H1 (cell line): Measurements from ENCODE around the gene ASZ1. TPM values are rescaled to one million over a fixed set of nuclear protein-coding genes. Genes with fewer than 3 reads are reported as not detected.

Experiments
- CTCF ChIA-PET: fragments of 300-600 bp; sonication (Branson Sonifier 250); formaldehyde crosslinking; loops from one replicate; lab custom pipeline; 2021; ENCODE audit not compliant: partially characterized antibody; lab: Charles Lee
- POLR2A ChIA-PET: fragments of 300-600 bp; sonication (Branson Sonifier 250); formaldehyde crosslinking; loops from one replicate; lab custom pipeline; 2021; ENCODE audit warnings: inconsistent platforms; ENCODE audit not compliant: partially characterized antibody; lab: Charles Lee
- DNase-seq, 2 experiments: peaks; one replicate each; pipeline versions ENCODE4 v3.0.0 to v3.0.0-alpha.2; 2010 to 2022; ENCODE audit warnings: low spot score in 2 of 2, low read depth in 1 of 2, mixed read lengths in 1 of 2
- FAIRE-seq: peaks from 2 replicates; lab custom pipeline; 2011; peaks lifted over from hg19 to GRCh38; lab: Jason Lieb, UNC
- H2AFZ ChIP-seq: 2 replicates; pipeline ENCODE4 v1.8.1; 2012; ENCODE audit warnings: low read length, inconsistent platforms
- H2AK5ac ChIP-seq: 2 replicates; pipeline ENCODE4 v1.6.1; 2013; ENCODE audit warnings: low read depth, low read length
- H2BK120ac ChIP-seq: replicated peaks from 2 replicates; pipeline ENCODE3; 2013; ENCODE audit warnings: low read depth, low read length, inconsistent platforms
- H2BK12ac ChIP-seq: 2 replicates; pipeline ENCODE4 v1.6.1; 2013; ENCODE audit warnings: low read depth, low read length
- H2BK15ac ChIP-seq: 2 replicates; pipeline ENCODE4 v1.6.1; 2013; ENCODE audit warnings: low read length
- H2BK20ac ChIP-seq: 2 replicates; pipeline ENCODE4 v1.6.1; 2013; ENCODE audit warnings: low read length
- H2BK5ac ChIP-seq: 2 replicates; pipeline ENCODE4 v1.6.1; 2013; ENCODE audit warnings: low read depth, low read length
- H3K14ac ChIP-seq: 2 replicates; pipeline ENCODE4 v1.6.1; 2013; ENCODE audit warnings: inconsistent platforms; ENCODE audit not compliant: insufficient read length
- H3K18ac ChIP-seq: 2 replicates; pipeline ENCODE4 v1.6.1; 2013; ENCODE audit warnings: low read length; ENCODE audit errors: extremely low read depth
- H3K23ac ChIP-seq: 2 replicates; pipeline ENCODE4 v1.6.1; 2013; ENCODE audit warnings: inconsistent platforms; ENCODE audit not compliant: insufficient read length
- H3K23me2 ChIP-seq: 2 replicates; pipeline ENCODE4 v1.6.1; 2013; ENCODE audit warnings: low read depth, low read length
- H3K27ac ChIP-seq: 2 replicates; pipeline ENCODE4 v1.6.1; 2011; ENCODE audit warnings: low read depth, low read length, inconsistent platforms
- H3K27me3 ChIP-seq, 4 experiments: replicated peaks in 1 of 4; 1 replicate in 1 of 4; 2 replicates in 3 of 4; pipeline versions ENCODE4 v1.6.1 to v1.8.1; 2011 to 2013; ENCODE audit warnings: low read length in 3 of 4, mild to moderate bottlenecking in 3 of 4, inconsistent platforms in 2 of 4, mixed read lengths in 2 of 4, moderate library complexity in 1 of 4; ENCODE audit not compliant: control insufficient read depth in 3 of 4, insufficient read depth in 3 of 4; ENCODE audit errors: extremely low read depth in 1 of 4
- H3K36me3 ChIP-seq, 4 experiments: 2 replicates each; pipeline versions ENCODE4 v1.6.1 to v1.8.1; 2011 to 2013; ENCODE audit warnings: mild to moderate bottlenecking in 4 of 4, low read length in 3 of 4, moderate library complexity in 2 of 4, control low read depth in 1 of 4, inconsistent platforms in 1 of 4; ENCODE audit not compliant: insufficient read depth in 4 of 4, control insufficient read depth in 2 of 4
- H3K4ac ChIP-seq: replicated peaks from 2 replicates; pipeline ENCODE3; 2013; ENCODE audit warnings: low read length, low read depth, mixed read lengths, inconsistent platforms; ENCODE audit not compliant: insufficient read length
- H3K4me1 ChIP-seq, 4 experiments: replicated peaks in 1 of 4; 1 replicate in 1 of 4; 2 replicates in 3 of 4; pipeline versions ENCODE4 v1.6.1 to v1.8.1; 2011 to 2013; ENCODE audit warnings: low read length in 3 of 4, inconsistent platforms in 2 of 4, mixed read lengths in 1 of 4; ENCODE audit not compliant: insufficient read depth in 4 of 4, control insufficient read depth in 3 of 4
- H3K4me2 ChIP-seq, 2 experiments: 2 replicates each; pipeline versions ENCODE4 v1.6.1 to v1.8.1; 2011 to 2013; ENCODE audit warnings: low read depth in 2 of 2, low read length in 2 of 2, control low read depth in 1 of 2, inconsistent platforms in 1 of 2, mild to moderate bottlenecking in 1 of 2; ENCODE audit not compliant: insufficient read depth in 1 of 2
- H3K4me3 ChIP-seq, 4 experiments: fragments of 200-600, 300-600 bp in 1 of 4; sonication (generic), shearing (Covaris generic), sonication (Bioruptor Twin) in 1 of 4; 2 replicates each; pipeline versions ENCODE4 v1.5.1 to v1.8.1; 2011 to 2016; ENCODE audit warnings: low read length in 4 of 4, low read depth in 3 of 4, control low read depth in 2 of 4, inconsistent platforms in 2 of 4, mild to moderate bottlenecking in 2 of 4, mixed read lengths in 1 of 4, moderate library complexity in 1 of 4; ENCODE audit not compliant: insufficient read depth in 2 of 4; ENCODE audit errors: extremely low read depth in 1 of 4
- H3K56ac ChIP-seq: replicated peaks from 2 replicates; pipeline ENCODE3; 2013; ENCODE audit warnings: low read depth, mild to moderate bottlenecking, mixed read lengths, low read length, inconsistent platforms; ENCODE audit not compliant: insufficient read length
- H3K79me1 ChIP-seq: 2 replicates; pipeline ENCODE4 v1.6.1; 2013; ENCODE audit warnings: low read depth, low read length, control low read depth
- H3K79me2 ChIP-seq, 2 experiments: 2 replicates each; pipeline versions ENCODE4 v1.6.1 to v1.8.1; 2012 to 2013; ENCODE audit warnings: low read length in 2 of 2, mild to moderate bottlenecking in 2 of 2, inconsistent platforms in 1 of 2; ENCODE audit not compliant: insufficient read depth in 2 of 2, control insufficient read depth in 1 of 2
- H3K9ac ChIP-seq, 4 experiments: replicated peaks in 1 of 4; 1 replicate in 1 of 4; 2 replicates in 3 of 4; pipeline versions ENCODE4 v1.6.1 to v1.8.1; 2011 to 2013; ENCODE audit warnings: low read depth in 3 of 4, low read length in 3 of 4, control low read depth in 2 of 4, mild to moderate bottlenecking in 2 of 4, moderate library complexity in 2 of 4, inconsistent platforms in 1 of 4; ENCODE audit errors: extremely low read depth in 1 of 4
- H3K9me3 ChIP-seq, 2 experiments: 2 replicates each; pipeline versions ENCODE4 v1.6.1 to v1.8.1; 2012 to 2013; ENCODE audit warnings: mild to moderate bottlenecking in 2 of 2, moderate library complexity in 2 of 2, control low read depth in 1 of 2, inconsistent platforms in 1 of 2, low read depth in 1 of 2, low read length in 1 of 2, mixed read lengths in 1 of 2; ENCODE audit not compliant: insufficient read depth in 2 of 2
- H4K20me1 ChIP-seq, 2 experiments: replicated peaks in 1 of 2; 2 replicates each; pipeline versions ENCODE3 to v1.8.1; 2011 to 2013; ENCODE audit warnings: inconsistent platforms in 2 of 2, low read length in 2 of 2, mild to moderate bottlenecking in 1 of 2; ENCODE audit not compliant: insufficient read depth in 2 of 2, control insufficient read depth in 1 of 2
- H4K5ac ChIP-seq: 2 replicates; pipeline ENCODE4 v1.6.1; 2013; ENCODE audit warnings: low read length, low read depth, mixed read lengths, inconsistent platforms; ENCODE audit not compliant: insufficient read length
- H4K8ac ChIP-seq: 2 replicates; pipeline ENCODE4 v1.8.0; 2013; ENCODE audit warnings: mild to moderate bottlenecking, moderate library complexity, low read length, inconsistent platforms; ENCODE audit not compliant: insufficient read depth; ENCODE audit errors: extremely low read depth
- H4K91ac ChIP-seq: replicated peaks from 2 replicates; pipeline ENCODE3; 2013; ENCODE audit warnings: low read length, mixed read lengths, inconsistent platforms; ENCODE audit not compliant: insufficient read length
- CBX5 ChIP-seq: fragments of 300-800, 300-1000 bp; sonication (generic); IDR thresholded peaks from 2 replicates; pipeline ENCODE4 v1.7.1; 2016; ENCODE audit warnings: antibody characterized with exemption, low read length, low read depth
- EP300 ChIP-seq, 2 experiments: IDR thresholded peaks; 1 replicate in 1 of 2; 2 replicates in 1 of 2; pipeline ENCODE4 v1.6.1; 2011 to 2012; ENCODE audit warnings: low read depth in 2 of 2, low read length in 2 of 2, mild to moderate bottlenecking in 2 of 2, borderline replicate concordance in 1 of 2, inconsistent platforms in 1 of 2, moderate library complexity in 1 of 2
- EZH2 ChIP-seq: fragments of 200-600 bp; sonication (generic); IDR thresholded peaks from 2 replicates; pipeline ENCODE4 v1.7.1; 2012; ENCODE audit warnings: low read depth, mild to moderate bottlenecking, moderate library complexity, low read length, inconsistent platforms; ENCODE audit not compliant: severe bottlenecking
- FOSL1 ChIP-seq: IDR thresholded peaks from 2 replicates; pipeline ENCODE4 v1.6.1; 2011; ENCODE audit warnings: mild to moderate bottlenecking, low read depth, low read length, moderate library complexity; ENCODE audit not compliant: insufficient read depth
- GABPA ChIP-seq: IDR thresholded peaks from 2 replicates; pipeline ENCODE4 v1.6.1; 2011; ENCODE audit warnings: mild to moderate bottlenecking, low read length, moderate library complexity, borderline replicate concordance; ENCODE audit not compliant: insufficient read depth
- KDM4A ChIP-seq: IDR thresholded peaks from one replicate; pipeline ENCODE4 v1.7.1; 2012; ENCODE audit warnings: low read depth, mild to moderate bottlenecking, moderate library complexity, low read length, inconsistent platforms; ENCODE audit not compliant: severe bottlenecking
- NANOG ChIP-seq: IDR thresholded peaks from 2 replicates; pipeline ENCODE4 v1.6.1; 2011; ENCODE audit warnings: low read length, low read depth, mild to moderate bottlenecking, inconsistent platforms; ENCODE audit not compliant: insufficient read depth, poor library complexity, severe bottlenecking
- POLR2A ChIP-seq, 2 experiments: IDR thresholded peaks; 1 replicate in 1 of 2; 2 replicates in 1 of 2; pipeline ENCODE4 v1.6.1; 2011; ENCODE audit warnings: low read depth in 2 of 2, low read length in 2 of 2, mild to moderate bottlenecking in 2 of 2; ENCODE audit errors: control extremely low read depth in 1 of 2
- SAP30 ChIP-seq: fragments of 300-600 bp; sonication (generic); IDR thresholded peaks from 2 replicates; pipeline ENCODE4 v1.7.1; 2012; ENCODE audit warnings: low read length, moderate library complexity, mild to moderate bottlenecking, inconsistent platforms; ENCODE audit not compliant: insufficient read depth, insufficient replicate concordance
- TAF7 ChIP-seq: optimal IDR thresholded peaks from 2 replicates; pipeline ENCODE3; 2011; ENCODE audit warnings: low read depth, mild to moderate bottlenecking, inconsistent platforms, low read length, moderate library complexity, borderline replicate concordance
- TBP ChIP-seq: IDR thresholded peaks from 2 replicates; pipeline ENCODE4 v1.6.1; 2011; ENCODE audit warnings: low read depth, low read length, improper control_type of control experiment
- USF2 ChIP-seq: IDR thresholded peaks from 2 replicates; pipeline ENCODE4 v1.6.1; 2011; ENCODE audit warnings: low read length, improper control_type of control experiment
- WGBS, 2 experiments: shearing (Covaris generic) in 1 of 2; methylation state at CpG; one replicate each; pipeline versions ENCODE4 v1.1.6 to v1.1.7; 2013 to 2015; ENCODE audit warnings: low lambda C conversion rate in 2 of 2, mixed read lengths in 2 of 2, inconsistent platforms in 1 of 2, low coverage in 1 of 2, missing lambda C conversion rate in 1 of 2; ENCODE audit not compliant: insufficient replicate concordance in 2 of 2, insufficient coverage in 1 of 2, insufficient read length in 1 of 2; ENCODE audit errors: extremely low coverage in 1 of 2, missing lambda C conversion rate in 1 of 2; 5-methylcytosine and 5-hydroxymethylcytosine counted together
- polyA plus RNA-seq, 7 experiments: library from polyadenylated mRNA; depleted of rRNA in 3 of 7; stranded (reverse) in 5 of 7; unstranded in 2 of 7; fragments of >200 nt in 5 of 7; fragments of 200-250 nt in 2 of 7; gene quantifications; 1 replicate in 5 of 7; 2 replicates in 1 of 7; 4 replicates in 1 of 7; pipeline versions ENCODE4 v1.2.1 to v1.2.3, GENCODE V29; 2011 to 2013; ENCODE audit warnings: missing spikeins in 2 of 7, mixed read lengths in 2 of 7
- total RNA-seq: library from RNA; stranded (reverse); fragmentation: NEBNext Ultra II Directional; extraction: Animal tissue kit (Norgen Biotek cat#: 25700); gene quantifications from 2 replicates; pipeline ENCODE4 v1.2.1, GENCODE V29; 2021

The ASZ1 gene
- total and polyA plus RNA-seq, 2 of the 8 experiments (the other 6 are each of a cell fraction or from before 2014, with no cell fraction given), result not detected

GRCh38 chr7:117319181-117319580 lies 108.1 kb downstream of the ASZ1 start:
- no peak overlapping the region for H3K23ac ChIP-seq
- no peak overlapping the region for H3K14ac ChIP-seq
- WGBS, 2 experiments, result 88% methylated on average over 3 of the region's 3 CpGs; no CpG with 5 or more reads in 1 of the 2 experiments
- H3K9ac ChIP-seq, result no peak overlapping the region
- no peak overlapping the region for H2BK5ac ChIP-seq
- CTCF ChIA-PET, result interaction anchor here (1.0 to 1.2 kb wide), 2 partner anchors 28 to 47 kb away, joined by 3 read pairs; no protein-coding TSS in a partner anchor
- H3K56ac ChIP-seq, result no peak overlapping the region
- peaks cover 38 to 55% (median 52%) of the 10 kb centered on the region in 4 experiments for H3K27me3 ChIP-seq
- peaks cover 0 to 3% of the 10 kb centered on the region in 2 experiments for H4K20me1 ChIP-seq
- FAIRE-seq, result no peak
- POLR2A ChIA-PET, result no interaction called here
- no peak overlapping the region for H4K5ac ChIP-seq
- H3K9me3 ChIP-seq, result no peaks in the 10 kb centered on the region
- H4K8ac ChIP-seq, result no peak overlapping the region
- no peaks in the 10 kb centered on the region for H3K79me2 ChIP-seq
- H3K4me2 ChIP-seq, result no peak overlapping the region
- no peak overlapping the region for H3K4ac ChIP-seq
- peaks cover 0 to 3% (median 0%) of the 10 kb centered on the region in 4 experiments; a peak in 1 of 8 replicates for H3K36me3 ChIP-seq
- H3K18ac ChIP-seq, result no peak overlapping the region
- H4K91ac ChIP-seq, result no peak overlapping the region
- H2AFZ ChIP-seq, result no peak overlapping the region
- H3K4me3 ChIP-seq, result no peak overlapping the region
- H3K4me1 ChIP-seq, result peaks cover 0 to 13% (median 1%) of the 10 kb centered on the region in 4 experiments; a peak in 3 of 7 replicates
- no peak for DNase-seq
- H3K23me2 ChIP-seq, result peaks cover 13% of the 10 kb centered on the region
- no peaks in the 10 kb centered on the region for H3K79me1 ChIP-seq
- no peak overlapping the region for H2AK5ac ChIP-seq
- no peak overlapping the region for H2BK20ac ChIP-seq
- H2BK120ac ChIP-seq, result no peak overlapping the region
- no peak overlapping the region for H2BK12ac ChIP-seq
- no peak overlapping the region for H2BK15ac ChIP-seq
- no peak overlapping the region for H3K27ac ChIP-seq
- TF ChIP-seq SAP30 (no peak), TBP (no peak), TAF7 (no peak), USF2 (no peak), GABPA (no peak), CBX5 (no peak), POLR2A (IDR thresholded peaks at IDR 0.05; ENCODE audit: control extremely low read depth in 1 of 2, low read depth in 2 of 2, low read length in 2 of 2) (no peak), NANOG (no peak), EZH2 (no peak), KDM4A (no peak), FOSL1 (no peak), EP300 (IDR thresholded peaks at IDR 0.05; ENCODE audit: borderline replicate concordance in 1 of 2, low read depth in 2 of 2, low read length in 2 of 2) (no peak)
